ENCODE results near the gene SDK1. TPM values are rescaled to one million over a fixed set of nuclear protein-coding genes. Genes with fewer than 3 reads are reported as not detected.

The SDK1 gene
- total and polyA plus RNA-seq, 2 of the 8 experiments (the other 6 are each of a cell fraction or from before 2014, with no cell fraction given), result 3.3 to 7.2 TPM

- no peak for TF ChIP-seq TEAD4 (IDR thresholded peaks at IDR 0.05; ENCODE audit: low read depth, low read length)
Observed at GRCh38 chr7:3899559-3899991, 598.5 kb downstream of the SDK1 start.

More at GRCh38 chr7:3899559-3899991, 598.5 kb downstream of the SDK1 start:
- H2BK5ac ChIP-seq (ENCODE audit: low read depth, low read length), result no peak overlapping the region; the same call in 1 of the 2 replicates
- H3K9me3 ChIP-seq (ENCODE audit: insufficient read depth in 2 of 2, low read depth in 1 of 2, low read length in 1 of 2), result peaks cover 0 to 3% of the 10 kb centered on the region in 2 experiments; a peak in 1 of 4 replicates
- no peak overlapping the region for H3K18ac ChIP-seq (ENCODE audit: extremely low read depth, low read length)
- H3K4ac ChIP-seq (replicated peaks; ENCODE audit: insufficient read length, low read depth, low read length), result no peak overlapping the region
- H2BK120ac ChIP-seq (replicated peaks; ENCODE audit: low read depth, low read length), result no peak overlapping the region
- H2BK15ac ChIP-seq (ENCODE audit: low read length), result peak overlapping the region; percentile 65; the same call in 1 of the 2 replicates
- H3K23ac ChIP-seq (ENCODE audit: insufficient read length), result no peak overlapping the region
- H3K4me2 ChIP-seq (ENCODE audit: insufficient read depth in 1 of 2, low read depth in 2 of 2, low read length in 2 of 2), result no peak overlapping the region
- no peak for DNase-seq (ENCODE audit: low read depth in 1 of 2, low spot score in 2 of 2)
- H3K56ac ChIP-seq (replicated peaks; ENCODE audit: insufficient read length, low read depth, low read length), result no peak overlapping the region
- H4K20me1 ChIP-seq (replicated peaks in 1 of 2; ENCODE audit: control insufficient read depth in 1 of 2, insufficient read depth in 2 of 2, low read length in 2 of 2), result no peaks in the 10 kb centered on the region
- H3K36me3 ChIP-seq (ENCODE audit: control insufficient read depth in 2 of 4, insufficient read depth in 4 of 4, low read length in 3 of 4), result no peaks in the 10 kb centered on the region
- H3K79me2 ChIP-seq (ENCODE audit: control insufficient read depth in 1 of 2, insufficient read depth in 2 of 2, low read length in 2 of 2), result no peaks in the 10 kb centered on the region
- H4K8ac ChIP-seq (ENCODE audit: extremely low read depth, insufficient read depth, low read length), result no peak overlapping the region
- H2AK5ac ChIP-seq (ENCODE audit: low read depth, low read length), result no peak overlapping the region
- no peak overlapping the region for H2BK20ac ChIP-seq (ENCODE audit: low read length)
- no peak overlapping the region for H3K14ac ChIP-seq (ENCODE audit: insufficient read length)
- 76% methylated on average over 9 of the region's 9 CpGs; no CpG with 5 or more reads in 1 of the 2 experiments for WGBS, 2 experiments (ENCODE audit: extremely low coverage in 1 of 2, insufficient coverage in 1 of 2, insufficient read length in 1 of 2, insufficient replicate concordance in 2 of 2, low coverage in 1 of 2, low lambda C conversion rate in 2 of 2, missing lambda C conversion rate in 1 of 2)
- H2AFZ ChIP-seq (ENCODE audit: low read length), result no peak overlapping the region
- H3K4me3 ChIP-seq (ENCODE audit: extremely low read depth in 1 of 4, insufficient read depth in 2 of 4, low read depth in 3 of 4, low read length in 4 of 4), result no peak overlapping the region
- no peaks in the 10 kb centered on the region for H3K23me2 ChIP-seq (ENCODE audit: low read depth, low read length)
- no peak for FAIRE-seq
- peak overlapping the region; percentile 82; the same call in 1 of the 2 replicates for H2BK12ac ChIP-seq (ENCODE audit: low read depth, low read length)
- no peak overlapping the region for H3K9ac ChIP-seq (replicated peaks in 1 of 4; ENCODE audit: extremely low read depth in 1 of 4, low read depth in 3 of 4, low read length in 3 of 4)
- H4K5ac ChIP-seq (ENCODE audit: insufficient read length, low read depth, low read length), result no peak overlapping the region
- CTCF ChIA-PET (ENCODE audit: partially characterized antibody), result interaction anchor here (0.5 to 1.7 kb wide), 8 partner anchors 13 to 794 kb away, joined by 3 to 4 read pairs (median 3); no protein-coding TSS in a partner anchor
- no peak overlapping the region for H3K27ac ChIP-seq (ENCODE audit: low read depth, low read length)
- no peaks in the 10 kb centered on the region for H3K79me1 ChIP-seq (ENCODE audit: low read depth, low read length)
- no peak overlapping the region for H4K91ac ChIP-seq (replicated peaks; ENCODE audit: insufficient read length, low read length)
- H3K4me1 ChIP-seq (replicated peaks in 1 of 4; ENCODE audit: control insufficient read depth in 3 of 4, insufficient read depth in 4 of 4, low read length in 3 of 4), result peaks cover 0 to 2% (median 0%) of the 10 kb centered on the region in 4 experiments; a peak in 1 of 7 replicates
- no peaks in the 10 kb centered on the region for H3K27me3 ChIP-seq (replicated peaks in 1 of 4; ENCODE audit: control insufficient read depth in 3 of 4, extremely low read depth in 1 of 4, insufficient read depth in 3 of 4, low read length in 3 of 4)
- POLR2A ChIA-PET (ENCODE audit: partially characterized antibody), result interaction anchor here (0.7 kb wide), 1 partner anchor 1077 kb away, joined by 3 read pairs; no protein-coding TSS in a partner anchor
